ENCODE measurements around the gene NUP98. TPM values are rescaled to one million over a fixed set of nuclear protein-coding genes. Genes with fewer than 3 reads are reported as not detected.

The NUP98 gene
- total and polyA plus RNA-seq, 2 of the 13 experiments (the other 11 are each of a cell fraction or from before 2014, with no cell fraction given) = 76.6 to 85.3 TPM

GRCh38 chr11:3745161-3745560 lies 52.2 kb downstream of the NUP98 start (continued):
- TF ChIP-seq ATF6 (CRISPR knock-in tag; conservative IDR thresholded peaks at IDR 0.05) = no peak

- 97% methylated on average over 1 of the region's 1 CpG for WGBS (ENCODE audit: low lambda C conversion rate)
- Histone ChIP-seq H2AFZ (ENCODE audit: low read length) (no peak overlapping the region), H3K9me3 (ENCODE audit: low read length) (no peaks in the 10 kb centered on the region), H3K4me1 (ENCODE audit: insufficient read depth, low read length) (no peaks in the 10 kb centered on the region; the same call in 1 of the 2 replicates), H3K4me2 (ENCODE audit: low read depth, low read length) (no peak overlapping the region), H3K27me3 (ENCODE audit: control insufficient read depth in 1 of 2, insufficient read depth in 2 of 2, low read length in 2 of 2) (no peaks in the 10 kb centered on the region), H3K9ac (ENCODE audit: insufficient read depth, low read depth, low read length) (no peak overlapping the region), H3K79me2 (ENCODE audit: insufficient read depth, low read length) (no peaks in the 10 kb centered on the region), H4K20me1 (ENCODE audit: insufficient read depth, low read length) (no peaks in the 10 kb centered on the region), H3K27ac (ENCODE audit: extremely low read length, insufficient read depth, low read length) (no peak overlapping the region), H3K4me3 (replicated peaks in 1 of 3; ENCODE audit: insufficient read depth in 1 of 3, low read depth in 2 of 3, low read length in 3 of 3) (no peak overlapping the region), H3K36me3 (replicated peaks in 1 of 2; ENCODE audit: control insufficient read depth in 1 of 2, insufficient read depth in 2 of 2, low read length in 2 of 2) (peaks cover 11 to 76% of the 10 kb centered on the region in 2 experiments)
- BruUV-seq (replicated peaks) = no TSS peak
- POLR2A ChIA-PET = no interaction called here
- intact Hi-C loops (cut with micrococcal nuclease; ENCODE audit: unreplicated experiment) (no loop called here), in situ Hi-C loops (cut with HindIII; ENCODE audit: extremely low pct_ligation_motif_present, low pct_unique_long_range_greater_than_20kb) (no loop called here)
- ATAC-seq (no peak), DNase-seq (ENCODE audit: low spot score) (no peak), FAIRE-seq (no peak)
- TF ChIP-seq TERF1 (CRISPR knock-in tag; IDR thresholded peaks at IDR 0.05) = no peak
- no peak for TF ChIP-seq ZNF225 (CRISPR knock-in tag; IDR thresholded peaks at IDR 0.05)
- CTCF ChIA-PET (ENCODE audit: low intra/inter-chr PET ratio, low total read pairs) = no interaction called here
These were observed 58.6 kb downstream of the NUP98 start for GRCh38 chr11:3738723-3739122.

- in situ Hi-C loops (cut with HindIII; ENCODE audit: extremely low pct_ligation_motif_present, low pct_unique_long_range_greater_than_20kb) (no loop called here), intact Hi-C loops (cut with micrococcal nuclease; ENCODE audit: unreplicated experiment) (no loop called here)
- ChIA-PET POLR2A (no interaction called here), CTCF (ENCODE audit: low intra/inter-chr PET ratio, low total read pairs) (no interaction called here)
- Histone ChIP-seq H3K27me3 (ENCODE audit: control insufficient read depth in 1 of 2, insufficient read depth in 2 of 2, low read length in 2 of 2) (no peaks in the 10 kb centered on the region), H3K4me3 (replicated peaks in 1 of 3; ENCODE audit: insufficient read depth in 1 of 3, low read depth in 2 of 3, low read length in 3 of 3) (no peak overlapping the region), H3K9ac (ENCODE audit: insufficient read depth, low read depth, low read length) (no peak overlapping the region), H2AFZ (ENCODE audit: low read length) (no peak overlapping the region), H3K9me3 (ENCODE audit: low read length) (no peaks in the 10 kb centered on the region), H3K27ac (ENCODE audit: extremely low read length, insufficient read depth, low read length) (no peak overlapping the region), H3K4me1 (ENCODE audit: insufficient read depth, low read length) (peaks cover 2% of the 10 kb centered on the region; the same call in 1 of the 2 replicates), H3K79me2 (ENCODE audit: insufficient read depth, low read length) (no peaks in the 10 kb centered on the region), H4K20me1 (ENCODE audit: insufficient read depth, low read length) (no peaks in the 10 kb centered on the region), H3K4me2 (ENCODE audit: low read depth, low read length) (no peak overlapping the region), H3K36me3 (replicated peaks in 1 of 2; ENCODE audit: control insufficient read depth in 1 of 2, insufficient read depth in 2 of 2, low read length in 2 of 2) (peaks cover 11 to 78% of the 10 kb centered on the region in 2 experiments)
- DNase-seq (ENCODE audit: low spot score) (no peak), FAIRE-seq (no peak), ATAC-seq (no peak)
- WGBS (ENCODE audit: low lambda C conversion rate) = 100% methylated on average over 1 of the region's 1 CpG
- BruUV-seq (replicated peaks) = no TSS peak
- TF ChIP-seq FOSL2 (CRISPR knock-in tag; IDR thresholded peaks at IDR 0.05) = no peak
- no peak for TF ChIP-seq ZNF564 (CRISPR knock-in tag; IDR thresholded peaks at IDR 0.05)
- TF ChIP-seq SOX5 (CRISPR knock-in tag; IDR thresholded peaks at IDR 0.05; ENCODE audit: borderline replicate concordance) = no peak
- no peak for TF ChIP-seq JDP2 (CRISPR knock-in tag; IDR thresholded peaks at IDR 0.05; ENCODE audit: borderline replicate concordance)
- no peak for TF ChIP-seq ISL2 (CRISPR knock-in tag; IDR thresholded peaks at IDR 0.05)
- no peak for TF ChIP-seq MXI1 (IDR thresholded peaks at IDR 0.05; ENCODE audit: borderline replicate concordance, low read depth, low read length)
- no peak for TF ChIP-seq ZNF577 (CRISPR knock-in tag; IDR thresholded peaks at IDR 0.05; ENCODE audit: borderline replicate concordance, low read depth)
- TF ChIP-seq ZHX1 (CRISPR knock-in tag; IDR thresholded peaks at IDR 0.05; ENCODE audit: low read depth) = no peak
- no peak for TF ChIP-seq TGIF2 (CRISPR knock-in tag; IDR thresholded peaks at IDR 0.05)
- no peak for TF ChIP-seq ZNF317 (CRISPR knock-in tag; IDR thresholded peaks at IDR 0.05)
These were observed 59.1 kb downstream of the NUP98 start for GRCh38 chr11:3738241-3738640.
